Forelimb muscle (tissue), 1 donor: Measurements from ENCODE around the gene PLEKHJ1. TPM values are rescaled to one million over a fixed set of nuclear protein-coding genes. Genes with fewer than 3 reads are reported as not detected.

Source experiments
- DNase-seq: peaks from one replicate; pipeline ENCODE4 v3.0.0-alpha.2; 2013; ENCODE audit warnings: low read depth
- polyA plus RNA-seq: library from polyadenylated mRNA; unstranded; fragments of 120-200 nt; gene quantifications from one replicate; pipeline ENCODE4 v1.2.1, GENCODE V29; 2013; ENCODE audit not compliant: insufficient read length

PLEKHJ1 gene
- polyA plus RNA-seq, 1 donor = 64.0 TPM

DNA sequence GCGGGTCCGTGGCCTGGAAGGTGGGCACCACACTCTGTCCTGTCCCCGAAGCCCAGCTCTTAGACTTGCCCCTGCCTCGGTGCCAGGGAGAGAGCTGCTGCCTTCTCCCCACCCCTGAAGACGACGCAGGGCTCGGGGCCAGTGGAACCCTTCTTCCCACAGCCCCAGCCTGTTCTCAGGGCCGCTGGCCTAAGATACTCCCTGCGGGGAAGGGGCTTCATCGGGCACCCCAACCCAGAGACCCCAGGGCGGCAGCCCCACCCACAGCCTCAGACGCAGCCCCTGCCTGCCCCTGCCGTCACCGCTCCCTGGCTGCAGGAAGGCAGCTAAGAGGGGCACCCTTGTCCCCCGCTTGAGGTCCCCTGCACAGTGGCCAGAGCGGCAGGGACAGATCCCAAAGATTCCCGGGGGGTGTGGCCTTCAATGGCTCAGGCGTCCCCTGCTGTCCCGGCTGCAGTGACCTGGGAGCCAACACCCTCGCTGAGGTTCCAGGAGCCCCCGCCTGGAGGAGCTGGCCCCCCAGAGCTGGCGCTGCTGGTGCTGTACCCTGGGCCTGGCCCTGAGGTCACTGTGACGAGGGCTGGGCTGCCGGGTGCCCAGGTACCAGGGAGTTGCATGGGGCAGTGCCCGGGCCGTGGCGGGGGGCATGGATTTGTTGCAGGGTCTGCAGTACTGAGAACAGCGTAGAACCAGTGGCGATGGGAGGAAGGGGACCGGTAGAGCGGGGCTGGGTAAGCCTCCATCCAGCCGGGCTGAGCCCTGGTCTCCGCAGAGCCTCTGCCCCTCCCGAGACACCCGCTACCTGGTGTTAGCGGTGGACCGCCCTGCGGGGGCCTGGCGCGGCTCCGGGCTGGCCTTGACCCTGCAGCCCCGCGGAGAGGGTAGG, 14.0 kb upstream of the PLEKHJ1 start:
- DNase-seq = no peak

DNA sequence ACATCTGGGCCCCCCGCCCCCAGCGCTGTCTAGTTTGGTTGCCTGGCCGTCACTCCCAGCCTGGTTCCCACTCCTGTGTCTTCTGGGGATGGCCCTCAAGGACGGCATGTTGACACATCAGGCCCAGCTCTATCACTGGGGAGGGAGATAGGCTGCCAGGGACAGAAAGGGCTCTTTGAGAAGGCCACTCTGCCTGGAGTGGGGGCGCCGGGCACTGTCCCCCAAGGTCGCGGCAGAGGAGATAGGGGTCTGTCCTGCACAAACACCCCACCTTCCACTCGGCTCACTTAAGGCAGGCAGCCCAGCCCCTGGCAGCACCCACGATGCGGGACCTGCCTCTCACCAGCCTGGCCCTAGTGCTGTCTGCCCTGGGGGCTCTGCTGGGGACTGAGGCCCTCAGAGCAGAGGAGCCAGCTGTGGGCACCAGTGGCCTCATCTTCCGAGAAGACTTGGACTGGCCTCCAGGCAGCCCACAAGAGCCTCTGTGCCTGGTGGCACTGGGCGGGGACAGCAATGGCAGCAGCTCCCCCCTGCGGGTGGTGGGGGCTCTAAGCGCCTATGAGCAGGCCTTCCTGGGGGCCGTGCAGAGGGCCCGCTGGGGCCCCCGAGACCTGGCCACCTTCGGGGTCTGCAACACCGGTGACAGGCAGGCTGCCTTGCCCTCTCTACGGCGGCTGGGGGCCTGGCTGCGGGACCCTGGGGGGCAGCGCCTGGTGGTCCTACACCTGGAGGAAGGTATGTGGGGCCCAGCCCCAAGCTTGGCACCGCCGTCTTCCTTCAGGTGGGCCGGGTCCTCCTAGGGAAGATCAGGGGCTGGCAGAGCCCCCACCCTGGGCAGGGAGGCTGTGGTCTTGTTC, 13.1 kb upstream of the PLEKHJ1 start, which contains the start of gene AMH:
AMH (plus strand) TSS at position 314 of the 857 bp plus-strand sequence; CDS start at position 324, 10 bp downstream.
- no peak for DNase-seq

DNA sequence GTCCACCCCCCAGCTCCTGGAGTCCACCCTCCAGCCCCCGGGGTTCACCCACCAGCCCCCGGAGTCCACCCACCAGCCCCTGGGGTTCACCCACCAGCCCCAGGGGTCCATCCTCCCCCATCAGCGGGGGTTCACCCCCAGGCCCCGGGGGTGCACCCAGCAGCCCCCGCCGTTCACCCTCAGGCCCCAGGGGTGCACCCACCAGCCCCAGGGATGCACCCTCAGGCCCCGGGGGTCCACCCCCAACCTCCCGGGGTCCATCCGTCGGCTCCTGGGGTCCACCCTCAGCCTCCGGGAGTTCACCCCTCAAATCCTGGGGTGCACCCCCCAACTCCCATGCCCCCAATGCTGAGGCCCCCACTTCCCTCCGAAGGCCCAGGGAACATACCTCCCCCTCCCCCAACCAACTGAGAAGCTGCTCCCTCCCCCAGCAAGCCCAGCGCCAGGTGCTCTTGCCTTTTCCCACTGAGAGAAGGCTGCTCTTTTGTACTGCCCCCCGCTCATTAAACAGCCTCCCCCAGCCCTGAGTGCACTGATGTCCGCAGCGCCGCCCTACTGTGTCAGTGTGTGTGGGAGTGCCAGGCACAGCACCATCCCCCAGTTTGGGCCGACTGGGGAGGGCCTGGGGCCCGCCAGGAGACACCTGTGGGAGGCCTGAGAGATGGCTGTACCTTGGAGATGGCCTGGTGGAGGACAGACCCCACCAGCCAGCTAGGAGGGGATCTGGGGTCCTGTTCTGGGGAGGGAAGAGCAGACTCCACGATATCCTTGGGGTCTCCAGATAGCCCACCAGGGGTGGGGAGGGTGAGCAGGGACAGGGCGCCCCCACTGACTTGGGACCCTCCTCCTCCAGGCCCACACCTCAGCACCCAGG, 12.2 kb upstream of the PLEKHJ1 start:
- DNase-seq = no peak

DNA sequence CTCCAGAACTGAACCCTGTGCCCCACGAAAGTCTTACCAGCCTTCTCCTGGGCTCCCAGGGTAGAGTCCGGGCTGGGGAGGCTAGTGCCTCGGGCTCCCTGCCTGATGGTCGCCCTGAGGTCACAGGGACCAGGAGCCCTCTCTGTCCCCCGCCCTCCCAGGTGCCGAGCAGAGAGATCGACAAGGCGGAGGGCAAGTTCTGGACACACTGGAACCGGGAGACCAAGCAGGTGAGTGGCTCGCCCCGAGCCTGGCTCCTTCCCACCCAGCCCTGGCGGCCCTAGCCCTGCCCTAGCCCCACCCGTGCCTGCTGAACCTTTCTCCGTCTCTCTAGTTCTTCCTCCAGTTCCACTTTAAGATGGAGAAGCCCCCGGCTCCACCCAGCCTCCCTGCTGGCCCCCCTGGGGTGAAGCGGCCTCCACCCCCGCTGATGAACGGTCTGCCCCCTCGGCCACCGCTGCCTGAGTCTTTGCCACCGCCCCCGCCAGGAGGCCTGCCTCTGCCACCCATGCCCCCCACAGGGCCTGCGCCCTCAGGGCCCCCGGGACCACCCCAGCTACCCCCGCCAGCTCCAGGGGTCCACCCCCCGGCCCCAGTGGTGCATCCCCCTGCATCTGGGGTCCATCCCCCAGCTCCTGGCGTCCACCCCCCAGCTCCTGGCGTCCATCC, 11.4 kb upstream of the PLEKHJ1 start:
- no peak for DNase-seq

DNA sequence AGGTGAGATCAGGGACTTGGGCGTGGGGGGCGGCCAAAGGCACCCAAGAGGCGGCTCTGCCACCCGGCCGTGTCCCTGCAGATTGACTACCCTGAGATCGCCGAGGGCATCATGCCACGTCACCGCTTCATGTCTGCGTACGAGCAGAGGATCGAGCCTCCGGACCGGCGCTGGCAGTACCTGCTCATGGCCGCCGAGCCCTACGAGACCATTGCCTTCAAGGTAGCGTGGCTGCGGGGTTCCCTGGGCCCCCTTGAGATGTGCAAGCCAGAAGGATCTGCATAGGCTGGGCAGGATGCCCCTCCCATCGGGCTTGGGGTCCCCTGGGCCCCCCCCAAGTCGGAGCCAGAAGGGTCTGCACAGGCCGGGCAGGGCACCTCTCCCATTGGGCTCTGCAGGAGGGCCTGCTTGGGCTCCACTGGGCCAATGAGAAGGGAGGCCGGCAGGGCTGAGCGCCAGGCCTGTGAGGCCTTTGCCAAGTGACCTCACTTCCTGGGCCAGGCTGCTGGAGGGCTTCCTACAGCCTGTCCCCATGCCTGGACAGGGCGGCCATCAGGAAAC, 10.8 kb upstream of the PLEKHJ1 start:
- DNase-seq = no peak

DNA sequence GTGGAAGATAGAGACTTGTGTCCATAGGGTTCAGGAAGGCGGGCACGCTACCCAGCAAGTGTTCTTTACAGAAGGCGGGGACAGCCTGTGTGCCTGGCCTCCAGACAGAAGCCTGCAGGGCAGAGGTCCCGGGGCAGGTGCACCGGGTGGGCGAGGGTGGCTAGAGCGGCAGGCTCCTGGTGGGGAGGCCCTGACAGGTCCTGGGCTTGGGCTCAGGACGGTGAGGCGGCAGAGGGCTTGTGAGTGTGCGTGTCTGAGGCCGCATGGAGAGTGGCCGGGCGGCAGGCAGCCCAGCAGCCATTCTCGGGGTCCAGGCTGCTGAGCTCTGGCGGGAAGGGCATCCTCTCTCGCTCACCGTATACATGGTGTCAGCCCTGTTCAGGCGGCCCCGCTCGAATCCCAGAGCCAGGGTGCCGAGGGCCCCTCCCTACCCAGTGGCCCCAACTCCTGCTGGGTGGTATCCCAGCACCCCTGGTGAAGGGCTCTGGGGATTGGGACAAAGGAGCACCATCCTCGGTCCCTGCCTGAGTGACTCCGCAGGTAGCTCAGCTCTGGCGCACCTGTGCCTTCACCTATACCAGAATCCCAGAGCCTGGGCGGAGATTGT, 10.0 kb upstream of the PLEKHJ1 start:
- no peak for DNase-seq

DNA sequence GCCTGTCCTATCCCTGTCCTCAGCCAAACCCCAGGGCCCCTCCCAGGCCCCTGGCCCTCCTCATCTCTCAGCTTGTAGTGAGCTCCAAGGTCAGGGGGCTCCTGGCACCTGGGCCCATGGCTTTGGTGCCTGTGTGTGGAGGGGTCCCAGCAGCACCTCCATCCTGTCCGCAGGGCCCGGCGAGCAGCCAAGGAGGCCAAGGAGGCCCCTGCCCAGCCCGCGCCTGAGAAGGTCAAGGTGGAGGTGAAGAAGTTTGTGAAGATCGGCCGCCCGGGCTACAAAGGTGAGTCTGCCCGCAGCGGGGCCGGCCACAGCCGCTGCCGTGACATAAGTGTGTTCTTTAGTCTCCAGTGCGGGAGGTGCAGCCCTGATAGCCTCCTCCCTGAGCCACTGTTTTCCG, 9.1 kb upstream of the PLEKHJ1 start:
- no peak for DNase-seq

DNA sequence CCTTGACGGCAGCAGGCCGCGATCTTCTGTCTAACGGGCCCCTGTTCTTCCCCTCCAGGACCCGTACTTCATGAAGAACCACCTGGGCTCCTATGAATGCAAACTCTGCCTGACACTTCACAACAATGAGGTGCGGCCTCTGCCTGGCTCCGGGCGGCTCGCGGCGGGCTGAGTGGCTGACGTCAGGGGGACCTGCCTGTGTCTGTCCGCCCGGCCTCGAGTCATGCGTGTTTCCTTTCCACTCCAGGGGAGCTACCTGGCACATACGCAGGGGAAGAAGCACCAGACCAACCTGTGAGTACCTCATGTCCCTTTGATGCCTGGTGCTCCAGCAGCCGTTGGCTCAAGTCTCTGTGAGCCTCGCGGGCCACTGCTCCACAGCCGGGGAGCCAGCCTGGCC, 8.4 kb upstream of the PLEKHJ1 start:
- DNase-seq = no peak

DNA sequence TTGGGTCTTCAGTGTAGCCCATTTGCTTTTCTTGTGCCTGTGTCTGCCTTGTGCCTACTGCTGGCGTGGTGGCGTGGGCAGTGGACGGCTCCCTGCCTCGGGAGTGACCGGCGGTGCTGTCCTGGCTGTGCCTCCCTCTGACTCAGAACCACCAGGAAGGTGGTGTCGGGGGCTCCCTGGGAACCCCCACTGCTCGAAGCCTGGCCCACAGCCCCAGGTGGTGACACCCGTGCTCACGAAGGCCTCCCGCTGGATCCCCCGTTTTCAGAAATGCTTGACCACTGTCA, 7.9 kb upstream of the PLEKHJ1 start:
- DNase-seq = no peak

DNA sequence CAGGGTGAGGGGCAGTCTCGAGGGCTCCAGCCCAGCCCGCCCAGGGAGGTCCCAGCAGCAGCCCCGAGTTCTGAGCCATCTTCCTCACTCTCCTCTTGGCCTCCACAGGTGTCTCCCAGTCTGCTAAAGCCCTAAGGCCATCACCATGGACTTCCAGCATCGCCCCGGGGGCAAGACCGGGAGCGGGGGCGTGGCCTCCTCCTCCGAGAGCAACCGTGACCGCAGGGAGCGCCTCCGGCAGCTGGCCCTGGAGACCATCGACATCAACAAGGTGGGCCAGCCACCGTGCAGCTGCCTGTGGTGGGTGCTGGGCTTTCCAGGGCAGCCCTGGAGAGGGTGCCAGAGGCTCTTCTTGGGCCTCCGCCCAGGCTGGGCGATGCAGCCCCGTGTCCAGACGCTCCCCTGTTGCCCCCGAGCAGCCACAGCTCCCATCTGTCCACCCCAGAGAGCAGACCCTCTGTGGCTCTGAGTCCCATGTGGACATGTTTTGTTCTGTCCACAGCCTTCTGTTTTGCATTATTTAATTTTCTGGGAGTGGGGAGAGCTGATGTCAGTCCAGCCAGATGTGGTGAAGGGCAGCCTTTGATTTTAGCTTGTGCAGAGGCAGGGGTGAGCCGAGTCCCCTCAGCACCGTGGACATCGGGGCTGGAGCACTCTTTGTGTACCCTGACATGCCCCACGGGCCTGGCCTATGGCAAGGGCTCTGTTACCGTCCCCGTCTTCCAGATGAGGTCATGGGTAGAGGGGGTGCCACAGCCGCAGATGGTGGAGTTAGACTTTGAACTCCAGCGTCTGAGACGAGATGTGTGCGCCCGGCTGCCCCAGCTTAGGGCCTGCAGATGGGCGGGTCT, 7.4 kb upstream of the PLEKHJ1 start:
- no peak for DNase-seq

DNA sequence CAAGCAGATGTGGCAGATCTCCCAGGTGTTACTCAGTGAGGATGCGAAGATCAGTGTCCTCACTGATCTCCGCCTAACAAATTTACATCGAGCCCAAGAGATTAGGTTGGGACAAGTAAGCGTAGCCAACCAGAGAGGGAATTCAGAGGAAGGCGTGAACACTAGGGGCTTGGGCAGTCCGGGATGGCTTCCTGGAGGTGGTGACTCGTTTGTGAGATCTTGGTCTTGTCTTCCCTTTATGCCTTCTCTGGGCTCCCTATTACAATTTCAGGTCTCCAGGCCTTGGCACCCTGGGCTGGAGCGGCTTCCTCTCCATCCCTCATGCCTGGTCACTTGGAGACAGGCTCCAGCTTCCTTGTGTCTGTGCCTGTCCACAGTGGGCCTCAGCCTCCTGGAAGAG, 6.7 kb upstream of the PLEKHJ1 start:
- DNase-seq = no peak

DNA sequence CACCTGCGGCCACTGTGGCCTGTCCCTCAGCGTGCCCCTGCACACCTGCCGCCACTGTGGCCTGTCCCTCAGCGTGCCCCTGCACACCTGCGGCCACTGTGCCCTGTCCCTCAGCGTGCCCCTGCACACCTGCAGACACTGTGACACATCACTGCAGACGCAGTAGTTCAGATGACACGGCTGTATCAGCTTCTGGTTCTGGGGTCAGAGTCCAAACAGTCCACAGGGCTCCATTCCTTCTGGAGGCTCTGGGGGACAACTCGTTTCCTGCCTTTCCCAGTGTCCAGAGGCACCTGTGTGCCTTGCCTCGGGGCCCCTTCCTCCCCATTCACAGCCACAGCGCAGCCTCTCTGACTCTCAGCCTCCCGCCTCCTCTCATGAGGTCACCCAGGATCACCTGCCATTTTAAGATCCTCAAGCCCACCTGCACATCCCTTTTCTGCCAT, 6.0 kb upstream of the PLEKHJ1 start:
- no peak for DNase-seq

DNA sequence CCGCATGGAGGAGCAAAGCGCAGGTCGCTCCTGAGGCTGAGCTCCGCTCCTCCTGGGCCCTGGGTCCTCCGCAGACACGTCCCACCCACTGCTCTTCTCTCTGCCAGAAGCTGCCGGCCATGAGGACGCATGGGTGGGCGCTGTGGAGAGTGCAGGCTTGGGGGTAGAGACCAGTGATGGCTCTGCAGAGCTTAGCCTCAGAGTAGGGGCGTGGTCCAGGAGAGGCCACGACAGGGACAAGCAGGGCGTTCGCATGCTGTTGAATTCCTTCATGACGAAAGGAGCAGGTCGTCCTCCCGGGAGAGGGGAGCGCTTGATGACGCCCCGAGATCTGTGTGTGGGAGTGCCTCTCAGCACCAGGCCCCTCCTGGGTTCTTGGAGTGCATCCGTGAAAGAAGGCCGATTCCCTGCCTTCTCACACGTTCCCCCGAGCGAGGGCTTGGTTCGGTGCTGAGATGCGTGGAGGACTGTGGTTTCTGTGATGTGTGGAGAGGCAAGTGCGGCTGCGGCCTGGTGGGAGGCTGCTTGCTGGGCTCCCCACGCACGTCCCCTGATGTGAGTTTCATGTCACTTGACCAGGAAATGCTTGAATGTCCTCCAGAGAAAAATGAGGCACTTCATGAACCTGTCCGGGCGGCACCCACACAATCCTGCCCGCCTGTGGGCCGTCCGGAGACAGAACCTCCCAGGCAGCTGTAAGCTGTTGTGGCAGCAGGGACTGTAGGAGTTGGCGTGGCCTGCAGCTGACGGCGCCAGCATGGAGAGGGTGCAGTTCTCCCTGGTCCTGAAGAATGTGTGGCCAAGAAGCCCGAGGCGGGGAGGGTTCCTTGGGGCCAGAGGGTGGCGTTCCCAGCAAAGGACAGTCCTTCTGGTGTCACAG, 5.0 kb upstream of the PLEKHJ1 start:
- no peak for DNase-seq

DNA sequence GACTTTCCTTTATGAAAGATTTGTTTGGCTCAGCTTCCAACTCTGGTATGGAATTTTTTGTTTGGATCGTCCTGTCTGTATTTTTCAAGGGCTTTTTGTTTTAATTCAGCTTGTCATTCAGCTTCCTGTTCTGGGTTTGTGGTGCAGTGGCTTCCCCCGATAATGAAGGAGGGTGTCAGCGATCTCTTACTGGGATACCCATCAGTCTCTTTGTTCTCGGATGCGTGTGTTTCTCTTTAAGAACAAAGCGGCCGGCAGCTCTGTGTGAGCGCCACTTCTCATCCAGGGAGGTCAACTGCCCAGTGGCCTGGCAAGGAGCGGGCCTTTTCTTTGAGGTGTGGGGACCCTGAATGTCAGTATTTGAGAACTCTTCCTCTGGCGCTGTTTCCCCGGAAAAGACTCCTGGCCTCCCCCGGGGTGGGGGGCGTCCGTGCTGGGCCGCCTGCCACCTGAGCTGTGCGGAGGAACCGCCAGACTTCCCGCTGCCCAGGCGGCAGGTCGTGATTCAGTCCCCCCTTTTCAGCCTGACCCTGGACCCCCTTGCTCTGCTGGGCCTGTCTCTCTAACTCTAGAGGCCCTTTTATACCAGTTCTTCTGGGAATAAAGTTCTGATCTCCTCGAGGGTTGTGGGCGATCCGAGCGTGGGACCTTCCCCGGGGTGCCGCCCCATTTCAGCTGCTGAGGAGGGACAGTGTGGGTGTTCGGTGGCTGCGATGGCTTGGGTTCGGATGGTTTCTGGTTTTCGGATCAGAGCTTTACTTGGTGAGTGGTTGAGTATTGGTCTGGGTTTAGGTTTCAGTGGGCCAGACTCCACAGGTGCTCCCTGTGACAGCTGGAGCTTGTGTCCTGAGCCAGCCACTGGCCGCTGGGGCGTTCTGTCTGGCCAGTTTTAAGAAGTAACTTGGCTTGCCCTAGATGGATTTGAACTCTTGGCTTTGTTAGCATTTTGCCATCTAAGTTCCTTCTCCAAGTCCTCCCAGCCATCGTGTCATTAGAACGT, 3.9 kb upstream of the PLEKHJ1 start:
- DNase-seq = no peak

DNA sequence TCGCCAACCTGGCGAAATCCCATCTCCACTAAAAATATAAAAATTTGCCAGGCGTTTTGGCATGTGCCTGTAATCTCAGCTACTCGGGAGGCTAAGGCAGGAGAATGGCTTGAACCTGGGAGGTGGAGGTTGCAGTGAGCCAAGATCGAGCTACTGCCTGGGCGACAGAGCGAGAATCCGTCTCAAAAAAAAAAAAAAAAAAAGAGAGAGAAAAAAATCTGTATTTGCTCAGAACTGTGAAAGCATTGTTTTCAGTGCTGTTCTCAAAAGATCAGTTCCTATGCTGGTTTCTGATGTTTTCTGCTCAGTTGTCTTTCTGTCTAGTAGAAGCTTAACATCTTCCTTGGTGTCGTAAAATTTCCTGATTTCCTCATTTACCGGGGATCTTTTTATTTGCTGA, 3.0 kb upstream of the PLEKHJ1 start:
- no peak for DNase-seq

DNA sequence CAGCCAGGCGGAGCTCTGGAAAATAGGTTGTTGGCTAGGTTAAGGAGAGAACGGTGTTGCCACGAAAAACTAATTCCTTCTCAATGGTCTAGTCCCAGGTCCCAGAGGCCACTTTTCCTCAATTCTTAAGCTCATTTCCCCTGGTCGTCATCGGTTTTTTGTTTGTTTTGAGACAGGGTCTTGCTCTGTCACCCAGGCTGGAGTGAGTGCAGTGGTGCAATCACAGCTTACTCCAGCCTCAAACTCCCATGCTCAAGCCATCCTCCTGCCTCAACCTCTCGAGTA, 1.7 kb upstream of the PLEKHJ1 start:
- DNase-seq = no peak

DNA sequence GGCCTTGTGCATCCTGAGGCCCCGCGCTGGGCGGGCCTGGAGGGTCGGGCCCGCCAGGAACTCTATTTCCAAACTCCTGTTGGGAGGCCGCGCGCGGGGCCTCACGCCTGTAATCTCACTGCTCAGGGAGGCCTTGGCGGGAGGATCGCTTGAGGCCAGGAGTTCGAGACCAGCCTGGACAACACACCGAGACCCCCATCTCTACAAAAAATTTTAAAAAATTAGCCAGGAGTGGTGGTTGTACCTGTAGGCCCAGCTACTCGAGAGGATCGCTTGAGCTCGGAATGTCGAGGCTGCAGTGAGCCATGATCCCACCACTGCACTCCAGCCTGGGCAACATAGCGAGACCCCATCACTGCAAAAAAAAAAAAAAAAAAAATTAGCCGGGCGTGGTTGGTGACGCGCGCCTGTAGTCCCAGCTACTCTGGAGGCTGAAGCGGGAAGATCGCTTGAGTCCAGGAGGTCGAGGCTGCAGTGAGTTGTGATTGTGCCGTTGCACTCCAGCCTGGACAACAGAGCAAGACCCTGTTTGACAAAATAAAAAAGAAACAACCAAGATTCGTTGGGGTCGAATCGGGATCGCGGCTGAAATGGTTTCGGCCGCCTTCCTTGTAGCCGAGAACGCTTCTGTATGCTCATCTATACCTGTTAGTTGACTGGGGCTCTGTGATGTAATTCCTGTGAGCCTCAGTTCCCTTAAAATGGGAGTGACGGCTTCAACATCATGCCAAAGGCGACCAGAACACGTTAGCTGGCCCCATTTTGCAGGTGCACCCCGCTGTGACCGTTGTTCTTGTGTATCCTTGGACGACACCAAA, 1.1 kb upstream of the PLEKHJ1 start:
- no peak for DNase-seq
